MM.1S (cell line): ENCODE results near the gene SNRNP48.

Experiments
- DNase-seq: peaks from one replicate; pipeline ENCODE4 v3.0.0-alpha.2; 2015
- H2AFZ ChIP-seq: fragments of 300-600 bp; sonication (generic); 2 replicates; pipeline ENCODE4 v1.6.0; 2016; ENCODE audit warnings: antibody characterized with exemption, low read length
- H3F3A ChIP-seq: fragments of 300-600 bp; sonication (generic); 2 replicates; pipeline ENCODE4 v1.6.1; 2016; ENCODE audit warnings: mild to moderate bottlenecking, antibody characterized with exemption, low read length, moderate library complexity, mixed read lengths; ENCODE audit not compliant: insufficient read depth
- H3K27ac ChIP-seq: fragments of 300-600 bp; sonication (generic); 2 replicates; pipeline ENCODE4 v1.5.1; 2016; ENCODE audit warnings: mild to moderate bottlenecking, low read length
- H3K27me3 ChIP-seq: fragments of 300-600 bp; sonication (generic); replicated peaks from 2 replicates; pipeline ENCODE4 v1.6.0; 2016; ENCODE audit warnings: low read length; ENCODE audit not compliant: insufficient read depth
- H3K36me3 ChIP-seq: fragments of 300-600 bp; sonication (generic); replicated peaks from 2 replicates; pipeline ENCODE4 v1.6.1; 2016; ENCODE audit warnings: mild to moderate bottlenecking, low read length, mixed read lengths; ENCODE audit not compliant: insufficient read depth
- H3K4me1 ChIP-seq: fragments of 300-600 bp; sonication (generic); 2 replicates; pipeline ENCODE4 v1.6.1; 2016; ENCODE audit warnings: low read length, mixed read lengths
- H3K4me2 ChIP-seq: fragments of 300-600 bp; sonication (generic); 2 replicates; pipeline ENCODE4 v1.6.0; 2016; ENCODE audit warnings: low read depth, low read length
- H3K4me3 ChIP-seq: fragments of 300-600 bp; sonication (generic); 2 replicates; pipeline ENCODE4 v1.5.1; 2016; ENCODE audit warnings: low read length, mixed read lengths
- H3K79me2 ChIP-seq: fragments of 300-600 bp; sonication (generic); 2 replicates; pipeline ENCODE4 v1.6.1; 2016; ENCODE audit warnings: mixed run types, low read length, mixed read lengths
- H3K9ac ChIP-seq: fragments of 300-600 bp; sonication (generic); 2 replicates; pipeline ENCODE4 v1.6.1; 2016; ENCODE audit warnings: low read length, mixed read lengths
- H3K9me2 ChIP-seq: fragments of 300-600 bp; sonication (generic); replicated peaks from 2 replicates; pipeline ENCODE4 v1.6.1; 2016; ENCODE audit warnings: mild to moderate bottlenecking, low read length, mixed read lengths; ENCODE audit not compliant: insufficient read depth
- H3K9me3 ChIP-seq: fragments of 300-600 bp; sonication (generic); replicated peaks from 2 replicates; pipeline ENCODE4 v1.6.1; 2016; ENCODE audit warnings: mild to moderate bottlenecking, low read length, mixed read lengths; ENCODE audit not compliant: insufficient read depth
- H4K20me1 ChIP-seq: fragments of 300-600 bp; sonication (generic); 2 replicates; pipeline ENCODE4 v1.6.1; 2016; ENCODE audit warnings: mild to moderate bottlenecking, low read length, moderate library complexity, mixed read lengths; ENCODE audit not compliant: insufficient read depth
- EZH2 ChIP-seq: fragments of 300-600 bp; sonication (generic); optimal IDR thresholded peaks from 2 replicates; pipeline ENCODE3; 2017; ENCODE audit warnings: low read depth, mild to moderate bottlenecking, antibody characterized with exemption, low read length, mixed read lengths
- EZH2phosphoT487 ChIP-seq: fragments of 300-600 bp; sonication (generic); IDR thresholded peaks from 2 replicates; pipeline ENCODE4 v1.6.1; 2018; ENCODE audit warnings: antibody characterized with exemption, low read length
- TF ChIP-seq, protein P1 (sequence below): fragments of 300-600 bp; sonication (generic); IDR thresholded peaks from 2 replicates; pipeline ENCODE4 v1.5.1; 2016; ENCODE audit warnings: antibody characterized with exemption, low read length, mixed read lengths

SNRNP48 gene

DNA sequence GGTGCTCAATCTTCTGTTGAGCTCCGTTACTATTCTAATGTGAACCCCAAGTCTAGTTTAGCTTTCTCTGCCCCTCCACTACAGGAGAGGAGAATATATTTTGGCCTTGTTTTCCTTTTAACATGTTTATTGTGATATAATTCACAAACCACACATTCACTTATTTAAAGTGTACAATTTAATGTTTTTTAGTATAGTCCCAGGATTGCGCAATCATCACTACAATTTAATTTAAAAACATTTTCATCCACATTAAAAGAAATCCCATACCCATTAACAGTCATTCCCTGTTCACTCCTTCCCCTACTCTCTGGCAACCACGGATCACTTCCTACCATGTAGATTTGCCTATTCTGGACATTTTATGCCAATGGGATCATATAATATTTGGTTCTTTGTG, 71.4 kb downstream of the SNRNP48 start:
- Histone ChIP-seq H3K9ac (no peak overlapping the region), H3K4me3 (no peak overlapping the region), H3K79me2 (no peaks in the 10 kb centered on the region), H2AFZ (no peak overlapping the region), H4K20me1 (no peaks in the 10 kb centered on the region), H3K27me3 (peaks cover 4% of the 10 kb centered on the region; the same call in 1 of the 2 replicates), H3K36me3 (no peaks in the 10 kb centered on the region), H3K4me2 (no peak overlapping the region), H3K27ac (no peak overlapping the region), H3K9me3 (no peaks in the 10 kb centered on the region), H3K9me2 (no peaks in the 10 kb centered on the region), H3F3A (no peaks in the 10 kb centered on the region), H3K4me1 (no peaks in the 10 kb centered on the region)
- DNase-seq: no peak
- TF ChIP-seq, protein P1, sequence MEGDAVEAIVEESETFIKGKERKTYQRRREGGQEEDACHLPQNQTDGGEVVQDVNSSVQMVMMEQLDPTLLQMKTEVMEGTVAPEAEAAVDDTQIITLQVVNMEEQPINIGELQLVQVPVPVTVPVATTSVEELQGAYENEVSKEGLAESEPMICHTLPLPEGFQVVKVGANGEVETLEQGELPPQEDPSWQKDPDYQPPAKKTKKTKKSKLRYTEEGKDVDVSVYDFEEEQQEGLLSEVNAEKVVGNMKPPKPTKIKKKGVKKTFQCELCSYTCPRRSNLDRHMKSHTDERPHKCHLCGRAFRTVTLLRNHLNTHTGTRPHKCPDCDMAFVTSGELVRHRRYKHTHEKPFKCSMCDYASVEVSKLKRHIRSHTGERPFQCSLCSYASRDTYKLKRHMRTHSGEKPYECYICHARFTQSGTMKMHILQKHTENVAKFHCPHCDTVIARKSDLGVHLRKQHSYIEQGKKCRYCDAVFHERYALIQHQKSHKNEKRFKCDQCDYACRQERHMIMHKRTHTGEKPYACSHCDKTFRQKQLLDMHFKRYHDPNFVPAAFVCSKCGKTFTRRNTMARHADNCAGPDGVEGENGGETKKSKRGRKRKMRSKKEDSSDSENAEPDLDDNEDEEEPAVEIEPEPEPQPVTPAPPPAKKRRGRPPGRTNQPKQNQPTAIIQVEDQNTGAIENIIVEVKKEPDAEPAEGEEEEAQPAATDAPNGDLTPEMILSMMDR: no peak
- TF ChIP-seq EZH2phosphoT487: no peak
- TF ChIP-seq EZH2: no peak
